ENCODE measurements around the gene ZNF814. TPM values are rescaled to one million over a fixed set of nuclear protein-coding genes. Genes with fewer than 3 reads are reported as not detected.

ZNF814 gene
- total RNA-seq, 1 donor from 2014 or later = 11.2 TPM

DNA sequence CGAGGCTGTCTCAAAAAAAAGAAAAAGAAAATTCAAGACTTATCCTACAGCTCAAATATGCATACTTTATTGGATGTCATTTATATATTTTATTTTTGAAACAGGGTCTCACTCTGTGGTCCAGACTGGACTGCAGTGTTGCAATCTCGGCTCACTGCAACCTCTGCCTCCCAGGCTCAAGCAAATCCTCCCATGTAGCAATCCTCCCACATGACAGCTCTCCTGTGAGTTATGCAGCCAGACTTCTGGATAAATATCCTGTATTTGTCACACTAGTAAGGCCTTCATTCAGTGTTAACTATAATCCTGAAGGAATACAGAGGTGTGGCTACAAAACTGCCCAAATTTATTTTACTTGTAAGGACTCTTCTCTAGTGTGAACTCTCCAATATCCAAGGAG is 81.3 kb downstream of the ZNF814 start:
- H3K4me1 ChIP-seq = peaks cover 48% of the 10 kb centered on the region
- intact Hi-C loops (cut with micrococcal nuclease) = no loop called here
- H3K27ac ChIP-seq (replicated peaks) = no peak overlapping the region
- no peaks in the 10 kb centered on the region for H3K27me3 ChIP-seq (ENCODE audit: low read depth)
- H3K9me3 ChIP-seq (replicated peaks) = no peaks in the 10 kb centered on the region
- H3K4me3 ChIP-seq = no peak overlapping the region
- TF ChIP-seq, protein P1, sequence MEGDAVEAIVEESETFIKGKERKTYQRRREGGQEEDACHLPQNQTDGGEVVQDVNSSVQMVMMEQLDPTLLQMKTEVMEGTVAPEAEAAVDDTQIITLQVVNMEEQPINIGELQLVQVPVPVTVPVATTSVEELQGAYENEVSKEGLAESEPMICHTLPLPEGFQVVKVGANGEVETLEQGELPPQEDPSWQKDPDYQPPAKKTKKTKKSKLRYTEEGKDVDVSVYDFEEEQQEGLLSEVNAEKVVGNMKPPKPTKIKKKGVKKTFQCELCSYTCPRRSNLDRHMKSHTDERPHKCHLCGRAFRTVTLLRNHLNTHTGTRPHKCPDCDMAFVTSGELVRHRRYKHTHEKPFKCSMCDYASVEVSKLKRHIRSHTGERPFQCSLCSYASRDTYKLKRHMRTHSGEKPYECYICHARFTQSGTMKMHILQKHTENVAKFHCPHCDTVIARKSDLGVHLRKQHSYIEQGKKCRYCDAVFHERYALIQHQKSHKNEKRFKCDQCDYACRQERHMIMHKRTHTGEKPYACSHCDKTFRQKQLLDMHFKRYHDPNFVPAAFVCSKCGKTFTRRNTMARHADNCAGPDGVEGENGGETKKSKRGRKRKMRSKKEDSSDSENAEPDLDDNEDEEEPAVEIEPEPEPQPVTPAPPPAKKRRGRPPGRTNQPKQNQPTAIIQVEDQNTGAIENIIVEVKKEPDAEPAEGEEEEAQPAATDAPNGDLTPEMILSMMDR (IDR thresholded peaks at IDR 0.05; ENCODE audit: borderline replicate concordance) = no peak
- DNase-seq = no peak
- H3K36me3 ChIP-seq = peaks cover 63% of the 10 kb centered on the region

DNA sequence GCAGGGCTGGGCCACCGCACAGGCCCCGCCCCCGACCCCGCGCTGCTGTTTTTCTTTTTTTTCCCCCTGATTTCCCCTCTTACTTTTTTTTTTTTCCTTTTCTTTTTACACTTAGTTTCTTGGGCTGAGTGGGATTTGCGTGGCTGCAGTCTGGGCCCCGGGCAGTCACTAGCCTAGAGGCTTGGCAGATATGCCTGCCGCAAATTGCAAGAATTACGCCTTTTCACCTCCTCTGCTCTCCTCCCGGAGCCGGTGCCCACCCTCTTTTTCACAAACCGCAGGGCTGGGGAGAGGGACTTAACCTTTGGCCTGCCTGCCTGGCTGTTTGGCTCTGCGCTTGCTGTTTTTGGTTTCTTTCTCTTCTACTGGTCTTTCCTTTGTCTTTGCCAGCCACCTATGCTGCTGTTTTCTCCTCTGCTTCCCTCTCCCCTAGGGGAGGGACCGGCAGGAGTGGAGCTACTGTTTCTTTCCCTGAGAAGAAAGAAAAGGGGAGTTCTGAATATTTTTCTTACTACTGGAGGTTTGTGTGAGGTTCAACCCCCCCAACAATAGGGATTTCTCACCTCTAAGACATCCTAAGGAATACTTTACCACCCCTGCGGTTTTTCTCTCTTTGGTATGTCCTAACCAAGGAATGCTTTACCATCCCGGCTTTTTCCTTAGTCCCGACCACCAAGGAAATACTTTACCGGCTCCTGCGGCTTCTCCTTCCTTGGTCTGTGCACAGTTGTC is 85.1 kb downstream of the ZNF814 start:
- peak overlapping the region; percentile 64 for H3K4me3 ChIP-seq
- peaks cover 35% of the 10 kb centered on the region for H3K36me3 ChIP-seq
- no peak for DNase-seq
- peak overlapping the region; percentile 71 for H3K27ac ChIP-seq (replicated peaks)
- TF ChIP-seq, protein P1 (IDR thresholded peaks at IDR 0.05; ENCODE audit: borderline replicate concordance) = no peak
- intact Hi-C loops (cut with micrococcal nuclease) = no loop called here
- peaks cover 50% of the 10 kb centered on the region for H3K4me1 ChIP-seq
- no peaks in the 10 kb centered on the region for H3K9me3 ChIP-seq (replicated peaks)
- no peaks in the 10 kb centered on the region for H3K27me3 ChIP-seq (ENCODE audit: low read depth)

- intact Hi-C loops (cut with micrococcal nuclease) = no loop called here
- peak overlapping the region; percentile 71 for H3K27ac ChIP-seq (replicated peaks)
- TF ChIP-seq, protein P1 (IDR thresholded peaks at IDR 0.05; ENCODE audit: borderline replicate concordance) = no peak
- no peak for DNase-seq
- no peaks in the 10 kb centered on the region for H3K9me3 ChIP-seq (replicated peaks)
- peaks cover 31% of the 10 kb centered on the region for H3K36me3 ChIP-seq
- no peaks in the 10 kb centered on the region for H3K27me3 ChIP-seq (ENCODE audit: low read depth)
- peaks cover 53% of the 10 kb centered on the region for H3K4me1 ChIP-seq
- H3K4me3 ChIP-seq = peak overlapping the region; percentile 64
Measured at GRCh38 chr19:57803265-57803593, 85.6 kb downstream of the ZNF814 start.

DNA sequence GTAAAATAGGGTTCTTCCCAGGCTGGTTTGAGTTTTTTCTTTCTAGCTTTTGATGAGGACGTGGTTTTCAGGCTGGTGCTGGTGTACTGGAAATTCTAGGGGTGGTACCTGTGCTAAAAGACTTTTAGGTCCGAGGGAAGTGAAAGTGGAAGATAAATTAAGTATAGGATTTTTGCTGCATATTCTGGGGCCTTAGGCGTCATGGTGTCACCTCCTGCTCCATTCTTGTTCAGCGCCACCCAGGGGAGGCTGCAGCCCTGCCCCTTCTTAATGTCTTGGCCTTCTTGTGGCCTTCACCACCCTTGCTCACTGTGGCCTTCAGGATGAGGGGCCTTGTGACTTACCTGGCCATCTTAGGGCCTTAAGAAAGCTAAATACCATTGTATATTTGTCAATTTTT is 86.6 kb downstream of the ZNF814 start:
- DNase-seq = no peak
- TF ChIP-seq, protein P1 (IDR thresholded peaks at IDR 0.05; ENCODE audit: borderline replicate concordance) = no peak
- H3K27me3 ChIP-seq (ENCODE audit: low read depth) = no peaks in the 10 kb centered on the region
- peaks cover 53% of the 10 kb centered on the region for H3K4me1 ChIP-seq
- intact Hi-C loops (cut with micrococcal nuclease) = no loop called here
- no peak overlapping the region for H3K4me3 ChIP-seq
- peaks cover 25% of the 10 kb centered on the region for H3K36me3 ChIP-seq
- no peaks in the 10 kb centered on the region for H3K9me3 ChIP-seq (replicated peaks)
- no peak overlapping the region for H3K27ac ChIP-seq (replicated peaks)

GRCh38 chr19:57800696-57801095 is 88.1 kb downstream of the ZNF814 start:
- peaks cover 18% of the 10 kb centered on the region for H3K36me3 ChIP-seq
- intact Hi-C loops (cut with micrococcal nuclease) = no loop called here
- no peaks in the 10 kb centered on the region for H3K9me3 ChIP-seq (replicated peaks)
- H3K4me1 ChIP-seq = peaks cover 53% of the 10 kb centered on the region
- H3K27me3 ChIP-seq (ENCODE audit: low read depth) = no peaks in the 10 kb centered on the region
- no peak overlapping the region for H3K27ac ChIP-seq (replicated peaks)
- DNase-seq = no peak
- no peak overlapping the region for H3K4me3 ChIP-seq
- TF ChIP-seq, protein P1 (IDR thresholded peaks at IDR 0.05; ENCODE audit: borderline replicate concordance) = no peak

Other genes starting within 250 kb of the ZNF814 start
- not detected for gene ZSCAN4, start 220.1 kb downstream of the ZNF814 start, total RNA-seq
- 3.6 TPM for gene ZNF551, start 207.1 kb downstream of the ZNF814 start, total RNA-seq
- gene ZNF154, start 179.8 kb downstream of the ZNF814 start, total RNA-seq = 4.8 TPM
- 9.3 TPM for gene ZNF671, start 161.4 kb downstream of the ZNF814 start, total RNA-seq
- gene ZNF776, start 142.2 kb downstream of the ZNF814 start, total RNA-seq = 12.9 TPM
- 12.0 TPM for gene ZNF586, start 119.4 kb downstream of the ZNF814 start, total RNA-seq
- 3.9 TPM for gene ZNF552, start 74.1 kb downstream of the ZNF814 start, total RNA-seq
- gene ZNF587B, start 58.7 kb downstream of the ZNF814 start, total RNA-seq = 6.7 TPM
- 20.0 TPM for gene ZNF587, start 39.2 kb downstream of the ZNF814 start, total RNA-seq
- gene ZNF417, start 27.6 kb upstream of the ZNF814 start, total RNA-seq = 10.6 TPM
- 10.9 TPM for gene ZNF418, start 46.4 kb upstream of the ZNF814 start, total RNA-seq
- gene ZNF256, start 58.7 kb upstream of the ZNF814 start, total RNA-seq = 10.8 TPM
- gene C19orf18, start 85.5 kb upstream of the ZNF814 start, total RNA-seq = 2.1 TPM
- gene ZNF606, start 113.8 kb upstream of the ZNF814 start, total RNA-seq = 13.7 TPM
- not detected for gene ZSCAN1, start 145.0 kb upstream of the ZNF814 start, total RNA-seq
- gene ZNF135, start 170.2 kb upstream of the ZNF814 start, total RNA-seq = 3.8 TPM
- 76.1 TPM for gene ZSCAN18, start 209.2 kb upstream of the ZNF814 start, total RNA-seq